ENCODE results near the gene TRIM37.

Gene TRIM37

GRCh38 chr17:59046192-59046591 is 60.5 kb downstream of the TRIM37 start:
- Histone ChIP-seq H3K27ac (no peak overlapping the region), H3K4me3 (no peak overlapping the region)
- no peak for TF ChIP-seq CTCF (IDR thresholded peaks at IDR 0.05)
- DNase-seq (ENCODE audit: low spot score) = no peak

GRCh38 chr17:59038734-59039133 is 67.9 kb downstream of the TRIM37 start:
- no peak for DNase-seq (ENCODE audit: low spot score)
- TF ChIP-seq CTCF (IDR thresholded peaks at IDR 0.05) = no peak

GRCh38 chr17:59037960-59038359 is 68.7 kb downstream of the TRIM37 start:
- no peak overlapping the region for H3K4me3 ChIP-seq
- no peak overlapping the region for H3K27ac ChIP-seq
- DNase-seq (ENCODE audit: low spot score) = no peak
- no peak for TF ChIP-seq CTCF (IDR thresholded peaks at IDR 0.05)

More at GRCh38 chr17:59038734-59039133, 67.9 kb downstream of the TRIM37 start:
- H3K27ac ChIP-seq = no peak overlapping the region
- H3K4me3 ChIP-seq = no peak overlapping the region

GRCh38 chr17:59030811-59031210 is 75.9 kb downstream of the TRIM37 start:
- TF ChIP-seq CTCF (IDR thresholded peaks at IDR 0.05) = no peak
- H3K4me3 ChIP-seq = no peak overlapping the region
- DNase-seq (ENCODE audit: low spot score) = no peak
- no peak overlapping the region for H3K27ac ChIP-seq

GRCh38 chr17:59028328-59028727 is 78.4 kb downstream of the TRIM37 start:
- Histone ChIP-seq H3K4me3 (no peak overlapping the region), H3K27ac (no peak overlapping the region)
- no peak for TF ChIP-seq CTCF (IDR thresholded peaks at IDR 0.05)
- DNase-seq (ENCODE audit: low spot score) = no peak

- no peak overlapping the region for H3K27ac ChIP-seq
- no peak for TF ChIP-seq CTCF (IDR thresholded peaks at IDR 0.05)
- no peak overlapping the region for H3K4me3 ChIP-seq
- no peak for DNase-seq (ENCODE audit: low spot score)
Measured at GRCh38 chr17:59027750-59028149, 78.9 kb downstream of the TRIM37 start.

GRCh38 chr17:59026176-59026939 is 80.3 kb downstream of the TRIM37 start:
- Histone ChIP-seq H3K27ac (peak overlapping the region in 1 of 2 donors; percentile 16), H3K4me3 (no peak overlapping the region)
- no peak for DNase-seq (ENCODE audit: low spot score)
- TF ChIP-seq CTCF (IDR thresholded peaks at IDR 0.05) = no peak
